Endothelial cell of umbilical vein (primary cell): ENCODE data around the gene CSNK1E. TPM values are rescaled to one million over a fixed set of nuclear protein-coding genes. Genes with fewer than 3 reads are reported as not detected.

Experiments used
- BruUV-seq: library from RNA; stranded (reverse); fragments of 400-500 nt; replicated peaks from 2 replicates; lab custom pipeline; 2021; lab: Mats Ljungman, UMichigan
- CTCF ChIA-PET: fragments of 300-600, 350-600 bp; sonication (Branson Sonifier 250); formaldehyde crosslinking; loops from one replicate; lab custom pipeline; 2021; ENCODE audit warnings: antibody characterized with exemption, inconsistent platforms; lab: Charles Lee
- POLR2A ChIA-PET: fragments of 300-600, 350-600 bp; sonication (Branson Sonifier 250); formaldehyde crosslinking; loops from one replicate; lab custom pipeline; 2021; ENCODE audit warnings: antibody characterized with exemption, inconsistent platforms; lab: Charles Lee
- DNase-seq: peaks from one replicate; pipeline ENCODE4 v3.0.0-alpha.2; 2011; ENCODE audit warnings: low read depth, low spot score
- FAIRE-seq: peaks from 2 replicates; lab custom pipeline; 2011; peaks lifted over from hg19 to GRCh38; lab: Jason Lieb, UNC
- H2AFZ ChIP-seq: 2 replicates; pipeline ENCODE4 v1.6.0; 2012; ENCODE audit warnings: low read depth, low read length, control low read depth, inconsistent platforms
- H3K27ac ChIP-seq: 2 replicates; pipeline ENCODE4 v1.5.1; 2011; ENCODE audit warnings: low read depth, mild to moderate bottlenecking, control low read depth, low read length, moderate library complexity; ENCODE audit not compliant: insufficient read depth
- H3K27me3 ChIP-seq, 2 experiments: 2 replicates each; pipeline versions ENCODE4 v1.6.0 to v1.6.1; 2011; ENCODE audit warnings: low read length in 2 of 2, mixed read lengths in 1 of 2; ENCODE audit not compliant: control insufficient read depth in 2 of 2, insufficient read depth in 2 of 2
- H3K36me3 ChIP-seq, 2 experiments: 2 replicates in 1 of 2; 3 replicates in 1 of 2; pipeline ENCODE4 v1.5.1; 2011; ENCODE audit warnings: low read length in 2 of 2, mild to moderate bottlenecking in 1 of 2, moderate library complexity in 1 of 2; ENCODE audit not compliant: control insufficient read depth in 2 of 2, insufficient read depth in 2 of 2; ENCODE audit errors: extremely low read depth in 1 of 2
- H3K4me1 ChIP-seq: 3 replicates; pipeline ENCODE4 v1.5.1; 2011; ENCODE audit warnings: mild to moderate bottlenecking, low read length; ENCODE audit not compliant: control insufficient read depth, insufficient read depth; ENCODE audit errors: extremely low read depth
- H3K4me2 ChIP-seq: 2 replicates; pipeline ENCODE4 v1.6.1; 2011; ENCODE audit warnings: low read length, control low read depth, mixed read lengths; ENCODE audit not compliant: insufficient read depth
- H3K4me3 ChIP-seq, 3 experiments: fragments of 200-600 bp in 1 of 3; sonication (generic), shearing (Covaris generic) in 1 of 3; replicated peaks in 1 of 3; 2 replicates each; pipeline ENCODE4 v1.5.1; 2011 to 2016; ENCODE audit warnings: control low read depth in 3 of 3, low read length in 3 of 3, mild to moderate bottlenecking in 2 of 3, inconsistent platforms in 1 of 3, low read depth in 1 of 3, moderate library complexity in 1 of 3; ENCODE audit not compliant: insufficient read depth in 1 of 3
- H3K79me2 ChIP-seq: 2 replicates; pipeline ENCODE4 v1.6.0; 2012; ENCODE audit warnings: low read length, inconsistent platforms; ENCODE audit not compliant: control insufficient read depth, insufficient read depth
- H3K9ac ChIP-seq: replicated peaks from 2 replicates; pipeline ENCODE3; 2011; ENCODE audit warnings: low read length, control low read depth; ENCODE audit not compliant: insufficient read depth; ENCODE audit errors: extremely low read depth
- H3K9me1 ChIP-seq: replicated peaks from 3 replicates; pipeline ENCODE4 v1.6.0; 2011; ENCODE audit warnings: mild to moderate bottlenecking, low read length; ENCODE audit not compliant: control insufficient read depth, insufficient read depth; ENCODE audit errors: extremely low read depth
- H3K9me3 ChIP-seq: replicated peaks from 2 replicates; pipeline ENCODE4 v1.5.1; 2012; ENCODE audit warnings: low read length, inconsistent platforms; ENCODE audit not compliant: control insufficient read depth, insufficient read depth
- H4K20me1 ChIP-seq: replicated peaks from 2 replicates; pipeline ENCODE3; 2011; ENCODE audit warnings: mild to moderate bottlenecking, low read length; ENCODE audit not compliant: control insufficient read depth, insufficient read depth; ENCODE audit errors: extremely low read depth
- EZH2 ChIP-seq: IDR thresholded peaks from 2 replicates; pipeline ENCODE4 v1.6.1; 2012; ENCODE audit warnings: borderline replicate concordance, low read depth, mild to moderate bottlenecking, moderate library complexity, low read length, inconsistent platforms; ENCODE audit not compliant: severe bottlenecking
- FOS ChIP-seq: IDR thresholded peaks from 2 replicates; pipeline ENCODE4 v1.6.1; 2011; ENCODE audit warnings: mild to moderate bottlenecking, low read length, moderate library complexity, borderline replicate concordance; ENCODE audit not compliant: insufficient read depth
- GATA2 ChIP-seq: IDR thresholded peaks from 2 replicates; pipeline ENCODE4 v1.7.0; 2011; ENCODE audit warnings: low read depth, mild to moderate bottlenecking, moderate library complexity, mixed read lengths, low read length; ENCODE audit not compliant: insufficient read length, insufficient read depth
- JUN ChIP-seq: IDR thresholded peaks from 2 replicates; pipeline ENCODE4 v1.6.1; 2011; ENCODE audit warnings: borderline replicate concordance, low read depth; ENCODE audit not compliant: insufficient read length, insufficient read depth
- MYC ChIP-seq: IDR thresholded peaks from one replicate; pipeline ENCODE4 v1.6.1; 2011; ENCODE audit warnings: mild to moderate bottlenecking, low read depth, low read length
- POLR2A ChIP-seq: IDR thresholded peaks from 2 replicates; pipeline ENCODE4 v1.6.1; 2012; ENCODE audit warnings: low read depth, mild to moderate bottlenecking, control low read depth, low read length
- POLR2AphosphoS5 ChIP-seq: IDR thresholded peaks from 2 replicates; pipeline ENCODE4 v1.6.1; 2012; ENCODE audit warnings: low read depth, mild to moderate bottlenecking, control low read depth, low read length, moderate library complexity; ENCODE audit not compliant: insufficient read depth
- dilution Hi-C: fragments of 300-500 bp; cut with MboI; formaldehyde crosslinking; loops from one replicate; pipeline ENCODE4 v1.15.0; 2019; ENCODE audit warnings: low sequenced_read_pairs; ENCODE audit not compliant: extremely low pct_ligation_motif_present
- intact Hi-C: fragments of 100-400 bp; cut with micrococcal nuclease; formaldehyde crosslinking; loops from one replicate; pipeline ENCODE4 v1.10.0; 2022
- polyA plus RNA-seq, 4 experiments: library from polyadenylated mRNA; depleted of rRNA in 3 of 4; stranded (reverse) in 3 of 4; unstranded in 1 of 4; fragments of >200 nt; gene quantifications; 2 replicates each; pipeline versions ENCODE4 v1.2.1 to v1.2.3, GENCODE V29; 2011 to 2012; ENCODE audit warnings: missing spikeins in 1 of 4
- total RNA-seq: library from RNA; stranded (reverse); gene quantifications from 2 replicates; pipeline ENCODE4 v1.2.3, GENCODE V29; 2021
- TF ChIP-seq, protein P1 (sequence below): IDR thresholded peaks from 2 replicates; pipeline ENCODE4 v1.6.1; 2011; ENCODE audit not compliant: insufficient read depth, insufficient read length
- TF ChIP-seq, protein P2 (sequence below), 2 donors: IDR thresholded peaks; 1 replicate in 1 of 2; 2 replicates in 1 of 2; pipeline ENCODE4 v1.5.1; 2011; ENCODE audit warnings: low read length in 2 of 2, mild to moderate bottlenecking in 2 of 2, moderate library complexity in 2 of 2, control low read depth in 1 of 2, inconsistent platforms in 1 of 2, low read depth in 1 of 2; ENCODE audit not compliant: insufficient read depth in 1 of 2; ENCODE audit errors: extremely low read depth in 1 of 2

Gene CSNK1E
- total and polyA plus RNA-seq, 2 donors (not counting 3 experiments of a cell fraction or from before 2014, with no cell fraction given): 259 to 262 TPM

DNA sequence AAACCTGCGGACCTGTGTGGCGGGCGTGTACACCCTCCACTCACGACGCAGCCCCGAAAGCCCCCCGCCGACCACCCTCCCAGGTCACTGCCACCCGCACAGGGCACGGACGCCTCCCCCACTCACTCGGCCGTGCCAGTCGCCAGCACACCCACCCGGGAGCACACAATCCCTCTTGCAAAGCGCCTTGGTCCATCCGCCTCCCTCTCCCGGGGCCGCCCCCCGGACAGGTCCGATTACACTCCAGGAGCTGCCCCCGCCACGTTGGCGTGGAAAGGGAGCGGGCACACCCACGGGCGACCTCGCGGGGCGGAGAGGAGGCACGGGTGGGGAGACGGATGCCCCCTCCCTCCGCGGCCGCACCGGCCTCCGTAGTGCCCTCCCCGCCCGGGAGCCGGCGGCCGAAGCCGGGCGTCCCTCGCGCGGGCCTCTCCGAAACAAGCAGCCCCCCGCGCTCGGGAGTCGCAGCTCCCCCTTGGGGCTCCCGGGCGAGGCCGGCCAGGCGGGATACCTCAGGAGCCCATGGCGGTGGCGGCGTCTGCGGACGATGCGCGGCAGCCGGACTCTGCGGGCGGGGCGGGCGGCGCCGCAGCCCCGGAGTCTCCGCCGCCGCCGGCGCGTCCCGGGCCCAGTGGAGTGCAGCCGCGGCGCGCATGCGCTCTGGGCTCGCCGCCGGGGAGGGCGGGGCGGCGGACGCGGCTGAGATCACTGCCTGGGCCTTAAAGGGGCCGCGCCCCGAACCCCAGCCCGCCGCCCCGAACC lies 44.7 kb downstream of the CSNK1E start, which contains the start of gene TMEM184B:
TSS of gene TMEM184B (minus strand) at position 638 of the 762 bp plus-strand sequence. CDS start 25,049 bp downstream, outside the sequence.
- H3K9me1 ChIP-seq: no peaks in the 10 kb centered on the region
- no peaks in the 10 kb centered on the region for H3K36me3 ChIP-seq
- H3K9ac ChIP-seq: peak within 1 kb of the TSS; percentile 87
- peak within 1 kb of the TSS; percentile 88 for H3K4me2 ChIP-seq
- no peaks in the 10 kb centered on the region for H4K20me1 ChIP-seq
- BruUV-seq: no TSS peak
- ChIA-PET CTCF (interaction anchor here (1.0 to 1.3 kb wide), 2 partner anchors 10 to 12 kb away, joined by 3 to 4 read pairs; no protein-coding TSS in a partner anchor), POLR2A (no interaction called here)
- peaks cover 20% of the 10 kb centered on the region for H3K4me1 ChIP-seq
- DNase-seq (peak; percentile 75), FAIRE-seq (peak; percentile 56)
- H3K9me3 ChIP-seq: no peaks in the 10 kb centered on the region
- H3K27ac ChIP-seq: peak within 1 kb of the TSS; percentile 76
- dilution Hi-C loops (no loop called here), intact Hi-C loops (loop anchor here (5.0 kb wide), 2 partner anchors 35 to 40 kb away; no protein-coding TSS in a partner anchor)
- peak within 1 kb of the TSS; percentile 86 to 99 (median 92) for H3K4me3 ChIP-seq
- TF ChIP-seq JUN (no peak), POLR2AphosphoS5 (peak; percentile 86), POLR2A (peak; percentile 84)
- H3K79me2 ChIP-seq: peaks cover 50% of the 10 kb centered on the region
- peak within 1 kb of the TSS; percentile 98 for H2AFZ ChIP-seq
- H3K27me3 ChIP-seq: peaks cover 0 to 3% of the 10 kb centered on the region in 2 experiments

DNA sequence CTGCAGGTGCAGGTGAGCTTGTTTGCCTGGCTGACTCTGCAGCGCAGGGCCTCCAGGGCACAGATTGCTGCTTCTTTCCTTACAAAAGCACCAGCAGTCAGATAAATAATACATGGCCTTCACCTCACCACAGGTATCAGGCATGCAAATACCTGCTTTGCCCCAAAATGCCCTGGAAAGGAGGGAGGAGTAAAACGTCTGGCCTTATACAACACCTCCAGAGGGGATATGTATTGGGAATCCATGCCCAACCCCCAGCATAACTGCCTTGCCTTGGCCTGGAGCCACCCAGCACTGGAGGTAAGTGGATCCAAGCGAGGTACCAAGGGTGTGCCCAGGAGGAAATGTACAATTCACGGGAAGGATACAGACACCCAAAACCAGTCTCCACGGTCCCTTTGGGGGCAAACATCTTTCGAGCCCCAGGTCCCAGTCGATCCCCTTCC lies 45.3 kb downstream of the CSNK1E start:
- DNase-seq: no peak
- peak overlapping the region; percentile 86 to 99 (median 92) for H3K4me3 ChIP-seq
- peak; percentile 42 for FAIRE-seq
- no peaks in the 10 kb centered on the region for H3K9me1 ChIP-seq
- intact Hi-C loops (loop anchor here (5.0 kb wide), 2 partner anchors 35 to 40 kb away; no protein-coding TSS in a partner anchor), dilution Hi-C loops (no loop called here)
- H3K9me3 ChIP-seq: no peaks in the 10 kb centered on the region
- POLR2A ChIA-PET: no interaction called here
- TF ChIP-seq JUN (no peak), GATA2 (no peak), EZH2 (no peak), POLR2A (no peak), POLR2AphosphoS5 (no peak), MYC (no peak), FOS (no peak)
- TF ChIP-seq, protein P1, sequence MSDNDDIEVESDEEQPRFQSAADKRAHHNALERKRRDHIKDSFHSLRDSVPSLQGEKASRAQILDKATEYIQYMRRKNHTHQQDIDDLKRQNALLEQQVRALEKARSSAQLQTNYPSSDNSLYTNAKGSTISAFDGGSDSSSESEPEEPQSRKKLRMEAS: no peak
- TF ChIP-seq, protein P2, sequence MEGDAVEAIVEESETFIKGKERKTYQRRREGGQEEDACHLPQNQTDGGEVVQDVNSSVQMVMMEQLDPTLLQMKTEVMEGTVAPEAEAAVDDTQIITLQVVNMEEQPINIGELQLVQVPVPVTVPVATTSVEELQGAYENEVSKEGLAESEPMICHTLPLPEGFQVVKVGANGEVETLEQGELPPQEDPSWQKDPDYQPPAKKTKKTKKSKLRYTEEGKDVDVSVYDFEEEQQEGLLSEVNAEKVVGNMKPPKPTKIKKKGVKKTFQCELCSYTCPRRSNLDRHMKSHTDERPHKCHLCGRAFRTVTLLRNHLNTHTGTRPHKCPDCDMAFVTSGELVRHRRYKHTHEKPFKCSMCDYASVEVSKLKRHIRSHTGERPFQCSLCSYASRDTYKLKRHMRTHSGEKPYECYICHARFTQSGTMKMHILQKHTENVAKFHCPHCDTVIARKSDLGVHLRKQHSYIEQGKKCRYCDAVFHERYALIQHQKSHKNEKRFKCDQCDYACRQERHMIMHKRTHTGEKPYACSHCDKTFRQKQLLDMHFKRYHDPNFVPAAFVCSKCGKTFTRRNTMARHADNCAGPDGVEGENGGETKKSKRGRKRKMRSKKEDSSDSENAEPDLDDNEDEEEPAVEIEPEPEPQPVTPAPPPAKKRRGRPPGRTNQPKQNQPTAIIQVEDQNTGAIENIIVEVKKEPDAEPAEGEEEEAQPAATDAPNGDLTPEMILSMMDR (IDR thresholded peaks at IDR 0.05; ENCODE audit: extremely low read depth in 1 of 2, insufficient read depth in 1 of 2, low read depth in 1 of 2, low read length in 2 of 2): no peak
- no peaks in the 10 kb centered on the region for H4K20me1 ChIP-seq
- H3K4me2 ChIP-seq: peak overlapping the region; percentile 86
- peaks cover 54% of the 10 kb centered on the region for H3K79me2 ChIP-seq
- peak overlapping the region; percentile 87 for H3K9ac ChIP-seq
- H3K4me1 ChIP-seq: peaks cover 23% of the 10 kb centered on the region
- BruUV-seq: TSS peak; percentile 31
- no peaks in the 10 kb centered on the region for H3K36me3 ChIP-seq
- CTCF ChIA-PET: interaction anchor here (1.0 to 1.3 kb wide), 2 partner anchors 10 to 11 kb away, joined by 3 to 4 read pairs; no protein-coding TSS in a partner anchor
- H3K27me3 ChIP-seq: peaks cover 0 to 3% of the 10 kb centered on the region in 2 experiments
- H3K27ac ChIP-seq: peak overlapping the region; percentile 76
- H2AFZ ChIP-seq: no peak overlapping the region
